PC-3 (cell line): ENCODE measurements around the gene HRH4. TPM values are rescaled to one million over a fixed set of nuclear protein-coding genes. Genes with fewer than 3 reads are reported as not detected.

ENCODE experiments used
- ATAC-seq: fragments of 200-7000 bp; cut with Tn5 transposase; 2 replicates; pipeline ENCODE4 v1.9.1; 2020; ENCODE audit warnings: mild to moderate bottlenecking, moderate library complexity
- BruUV-seq: library from RNA; stranded (reverse); fragments of 400-500 nt; replicated peaks from 2 replicates; lab custom pipeline; 2021; lab: Mats Ljungman, UMichigan
- CTCF ChIA-PET: fragments of 300-600 bp; sonication (Branson Sonifier 250); formaldehyde crosslinking; loops from one replicate; lab custom pipeline; 2022; ENCODE audit warnings: antibody characterized with exemption; lab: Charles Lee
- POLR2A ChIA-PET: fragments of 300-600 bp; sonication (Branson Sonifier 250); formaldehyde crosslinking; loops from one replicate; lab custom pipeline; 2022; ENCODE audit warnings: antibody characterized with exemption; ENCODE audit not compliant: unreplicated experiment; lab: Charles Lee
- DNase-seq: peaks from one replicate; pipeline ENCODE4 v3.0.0-alpha.2; 2015
- H2AFZ ChIP-seq: fragments of 300-600 bp; sonication (generic); 2 replicates; pipeline ENCODE4 v1.6.0; 2016; ENCODE audit warnings: antibody characterized with exemption, low read length
- H3F3A ChIP-seq: fragments of 300-600 bp; sonication (generic); one replicate; pipeline ENCODE4 v1.6.0; 2017; ENCODE audit warnings: antibody characterized with exemption, low read length, control low read depth, mild to moderate bottlenecking; ENCODE audit not compliant: unreplicated experiment
- H3K27ac ChIP-seq: fragments of 300-600 bp; sonication (generic); 2 replicates; pipeline ENCODE4 v1.5.1; 2016; ENCODE audit warnings: mild to moderate bottlenecking, low read length
- H3K27me3 ChIP-seq: fragments of 300-600 bp; sonication (generic); 2 replicates; pipeline ENCODE4 v1.6.1; 2016; ENCODE audit warnings: low read length, mixed read lengths
- H3K36me3 ChIP-seq: fragments of 300-600 bp; sonication (generic); 2 replicates; pipeline ENCODE4 v1.6.1; 2016; ENCODE audit warnings: low read depth, mixed run types, low read length, mixed read lengths
- H3K4me1 ChIP-seq: fragments of 300-600 bp; sonication (generic); 2 replicates; pipeline ENCODE4 v1.5.1; 2016; ENCODE audit warnings: low read length; ENCODE audit not compliant: insufficient read depth
- H3K4me2 ChIP-seq: fragments of 300-600 bp; sonication (generic); 2 replicates; pipeline ENCODE4 v1.6.0; 2016; ENCODE audit warnings: low read length
- H3K4me3 ChIP-seq: fragments of 300-600 bp; sonication (generic); 2 replicates; pipeline ENCODE4 v1.5.1; 2016; ENCODE audit warnings: mild to moderate bottlenecking, low read length, mixed read lengths
- H3K79me2 ChIP-seq: fragments of 300-600 bp; sonication (generic); 2 replicates; pipeline ENCODE4 v1.6.1; 2017; ENCODE audit warnings: low read length, mixed read lengths
- H3K9ac ChIP-seq: fragments of 300-600 bp; sonication (generic); 2 replicates; pipeline ENCODE4 v1.6.0; 2016; ENCODE audit warnings: mild to moderate bottlenecking, low read length
- H3K9me2 ChIP-seq: fragments of 300-600 bp; sonication (generic); replicated peaks from 2 replicates; pipeline ENCODE4 v1.6.1; 2016; ENCODE audit warnings: mixed run types, low read length, mixed read lengths
- H3K9me3 ChIP-seq: fragments of 300-600 bp; sonication (generic); 2 replicates; pipeline ENCODE4 v1.6.1; 2016; ENCODE audit warnings: low read length, mixed read lengths
- H4K20me1 ChIP-seq: fragments of 300-600 bp; sonication (generic); 2 replicates; pipeline ENCODE4 v1.6.1; 2016; ENCODE audit warnings: low read length, mixed read lengths
- EZH2 ChIP-seq: fragments of 300-600 bp; sonication (generic); IDR thresholded peaks from one replicate; pipeline ENCODE4 v1.6.1; 2017; ENCODE audit warnings: antibody characterized with exemption, mild to moderate bottlenecking, low read length; ENCODE audit not compliant: unreplicated experiment
- EZH2phosphoT487 ChIP-seq: fragments of 300-600 bp; sonication (generic); IDR thresholded peaks from 2 replicates; pipeline ENCODE4 v1.6.1; 2018; ENCODE audit warnings: mild to moderate bottlenecking, antibody characterized with exemption, low read length, borderline replicate concordance
- intact Hi-C: fragments of 100-400 bp; cut with micrococcal nuclease; formaldehyde crosslinking; loops from 2 replicates; pipeline ENCODE4 v1.9.0; 2023
- total RNA-seq: library from RNA; depleted of rRNA; stranded (reverse); fragments of >200 nt; gene quantifications from 2 replicates; pipeline ENCODE4 v1.2.3, GENCODE V29; 2014
- TF ChIP-seq, protein P1 (sequence below): fragments of 300-600 bp; sonication (generic); conservative IDR thresholded peaks from 2 replicates; pipeline ENCODE4 v1.5.1; 2017; ENCODE audit warnings: antibody characterized with exemption, low read depth, mild to moderate bottlenecking, low read length

The HRH4 gene
- total RNA-seq, 1 experiment from 2014 or later, result not detected

DNA sequence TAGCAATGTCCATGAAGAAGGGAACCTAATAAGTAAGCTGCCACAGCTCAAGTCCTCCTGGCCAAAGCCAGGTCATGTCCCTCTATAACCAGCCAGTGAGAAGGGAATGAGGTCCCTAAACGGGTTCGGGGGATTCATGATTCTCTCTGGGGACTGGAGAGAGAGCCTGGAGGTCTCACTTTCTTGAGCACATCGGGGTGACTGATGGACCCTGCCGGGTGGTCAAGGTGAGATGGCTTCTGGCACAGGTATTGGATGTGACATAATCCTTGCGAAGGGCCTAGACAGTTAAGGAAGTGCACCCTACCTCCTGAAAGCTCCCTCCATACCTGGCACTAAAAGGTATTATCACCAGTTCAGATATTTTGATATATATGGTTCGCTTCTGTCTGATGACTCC lies 45.7 kb downstream of the HRH4 start:
- POLR2A ChIA-PET, result no interaction called here
- no peak for ATAC-seq
- TF ChIP-seq EZH2phosphoT487 (no peak), EZH2 (no peak)
- TF ChIP-seq, protein P1, sequence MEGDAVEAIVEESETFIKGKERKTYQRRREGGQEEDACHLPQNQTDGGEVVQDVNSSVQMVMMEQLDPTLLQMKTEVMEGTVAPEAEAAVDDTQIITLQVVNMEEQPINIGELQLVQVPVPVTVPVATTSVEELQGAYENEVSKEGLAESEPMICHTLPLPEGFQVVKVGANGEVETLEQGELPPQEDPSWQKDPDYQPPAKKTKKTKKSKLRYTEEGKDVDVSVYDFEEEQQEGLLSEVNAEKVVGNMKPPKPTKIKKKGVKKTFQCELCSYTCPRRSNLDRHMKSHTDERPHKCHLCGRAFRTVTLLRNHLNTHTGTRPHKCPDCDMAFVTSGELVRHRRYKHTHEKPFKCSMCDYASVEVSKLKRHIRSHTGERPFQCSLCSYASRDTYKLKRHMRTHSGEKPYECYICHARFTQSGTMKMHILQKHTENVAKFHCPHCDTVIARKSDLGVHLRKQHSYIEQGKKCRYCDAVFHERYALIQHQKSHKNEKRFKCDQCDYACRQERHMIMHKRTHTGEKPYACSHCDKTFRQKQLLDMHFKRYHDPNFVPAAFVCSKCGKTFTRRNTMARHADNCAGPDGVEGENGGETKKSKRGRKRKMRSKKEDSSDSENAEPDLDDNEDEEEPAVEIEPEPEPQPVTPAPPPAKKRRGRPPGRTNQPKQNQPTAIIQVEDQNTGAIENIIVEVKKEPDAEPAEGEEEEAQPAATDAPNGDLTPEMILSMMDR, result no peak
- Histone ChIP-seq H3K9me2 (no peaks in the 10 kb centered on the region), H3K4me1 (peaks cover 3% of the 10 kb centered on the region; the same call in 1 of the 2 replicates), H3K9me3 (no peaks in the 10 kb centered on the region), H3F3A (no peaks in the 10 kb centered on the region), H2AFZ (no peak overlapping the region), H3K4me2 (no peak overlapping the region), H3K36me3 (no peaks in the 10 kb centered on the region), H3K4me3 (no peak overlapping the region), H3K9ac (no peak overlapping the region), H3K79me2 (no peaks in the 10 kb centered on the region), H4K20me1 (no peaks in the 10 kb centered on the region), H3K27me3 (0 out of 2 replicates have a peak, but pooled peaks cover 3% of the 10 kb centered on the region), H3K27ac (no peak overlapping the region)
- DNase-seq, result no peak
- BruUV-seq, result no TSS peak
- CTCF ChIA-PET, result no interaction called here
- intact Hi-C loops, result no loop called here

DNA sequence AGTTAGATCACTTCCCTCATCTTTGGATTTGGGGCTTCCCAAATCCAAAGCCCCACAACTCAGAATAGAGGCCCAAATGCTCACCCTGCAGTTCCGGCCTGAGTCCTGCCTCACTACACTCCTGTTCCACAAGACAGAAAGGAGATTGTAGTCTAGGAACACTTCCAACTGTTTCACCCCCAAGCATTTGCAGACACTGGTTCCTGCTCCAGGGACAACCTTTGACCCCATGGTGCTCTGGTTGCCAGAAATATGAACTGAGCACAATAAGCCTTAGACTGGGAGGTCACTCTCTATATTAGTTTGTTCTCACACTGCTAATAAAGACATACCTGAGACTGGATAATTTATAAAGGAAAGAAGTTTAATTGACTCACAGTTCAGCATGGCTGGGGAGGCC lies 49.0 kb downstream of the HRH4 start:
- H3K9me3 ChIP-seq, result no peaks in the 10 kb centered on the region
- no peak for ATAC-seq
- H3K4me3 ChIP-seq, result no peak overlapping the region
- DNase-seq, result no peak
- no peaks in the 10 kb centered on the region for H3K9me2 ChIP-seq
- no peaks in the 10 kb centered on the region for H3F3A ChIP-seq
- POLR2A ChIA-PET, result no interaction called here
- no peaks in the 10 kb centered on the region for H3K36me3 ChIP-seq
- H3K4me2 ChIP-seq, result no peak overlapping the region
- no TSS peak for BruUV-seq
- H3K4me1 ChIP-seq, result no peaks in the 10 kb centered on the region
- H3K79me2 ChIP-seq, result no peaks in the 10 kb centered on the region
- H4K20me1 ChIP-seq, result no peaks in the 10 kb centered on the region
- no peak overlapping the region for H2AFZ ChIP-seq
- no peak overlapping the region for H3K9ac ChIP-seq
- no peak overlapping the region for H3K27ac ChIP-seq
- peaks cover 3% of the 10 kb centered on the region; the same call in 1 of the 2 replicates for H3K27me3 ChIP-seq
- TF ChIP-seq, protein P1, result no peak
- TF ChIP-seq EZH2phosphoT487, result no peak
- no peak for TF ChIP-seq EZH2
- CTCF ChIA-PET, result no interaction called here
- intact Hi-C loops, result no loop called here

DNA sequence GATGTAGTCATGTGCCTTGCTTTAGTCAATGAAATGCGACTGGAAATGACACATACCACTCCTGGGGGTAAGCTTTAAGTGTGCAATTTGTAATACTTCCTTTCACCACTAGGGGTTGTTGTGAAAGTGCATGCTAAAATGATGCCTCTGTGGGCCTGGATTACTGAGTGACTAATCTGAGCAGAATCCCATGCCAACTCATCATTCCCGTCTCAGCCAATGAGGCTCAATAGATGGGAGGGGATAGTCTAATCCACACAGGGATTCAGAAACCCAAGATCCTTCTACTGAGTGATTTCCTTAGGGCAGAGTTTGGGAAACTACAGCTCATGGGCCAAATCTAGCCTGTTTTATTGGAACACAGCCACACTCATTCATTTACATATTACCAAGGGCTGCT lies 54.0 kb downstream of the HRH4 start:
- Histone ChIP-seq H3K4me1 (no peaks in the 10 kb centered on the region), H2AFZ (no peak overlapping the region), H3K4me2 (no peak overlapping the region), H3K4me3 (no peak overlapping the region), H3K27ac (no peak overlapping the region), H3F3A (no peaks in the 10 kb centered on the region), H3K9me2 (no peaks in the 10 kb centered on the region), H3K9me3 (no peaks in the 10 kb centered on the region), H3K36me3 (no peaks in the 10 kb centered on the region), H4K20me1 (no peaks in the 10 kb centered on the region), H3K27me3 (peaks cover 33% of the 10 kb centered on the region), H3K9ac (no peak overlapping the region), H3K79me2 (no peaks in the 10 kb centered on the region)
- peak; percentile 79 for DNase-seq
- TF ChIP-seq, protein P1, result peak; percentile 80
- TF ChIP-seq EZH2phosphoT487, result no peak
- TF ChIP-seq EZH2, result no peak
- ATAC-seq, result peak; percentile 70
- intact Hi-C loops, result no loop called here
- ChIA-PET POLR2A (interaction anchor here (0.6 kb wide), 1 partner anchor 60 kb away, joined by 3 read pairs; no protein-coding TSS in a partner anchor), CTCF (interaction anchor here (0.5 to 0.6 kb wide), 2 partner anchors 199 to 848 kb away, joined by 4 to 8 read pairs; no protein-coding TSS in a partner anchor)
- no TSS peak for BruUV-seq
